ENCODE data around the gene ZNF841.

DNA sequence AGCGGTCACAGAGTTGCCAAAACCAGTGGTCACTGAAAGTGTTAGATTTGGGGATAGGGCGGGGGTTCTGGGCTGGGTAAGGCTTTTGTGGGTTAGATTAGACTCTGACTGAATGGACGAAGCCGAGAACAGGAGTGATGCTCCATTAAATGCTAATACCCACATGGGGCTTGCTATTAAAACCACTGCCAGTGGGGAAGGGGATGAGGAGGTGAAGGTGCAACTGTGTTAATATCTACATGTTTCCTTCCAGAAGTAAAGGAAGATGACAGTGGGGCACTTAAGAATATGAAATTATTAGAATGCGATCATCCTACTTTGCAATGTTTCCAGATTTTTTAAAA is 66.8 kb downstream of the ZNF841 start:
- TF ChIP-seq ARNT (IDR thresholded peaks at IDR 0.05): no peak
- TF ChIP-seq FOXA1 (IDR thresholded peaks at IDR 0.05): no peak
- TF ChIP-seq SP1 (IDR thresholded peaks at IDR 0.05): no peak
- TF ChIP-seq NFRKB (IDR thresholded peaks at IDR 0.05): no peak
- TF ChIP-seq FOXM1 (IDR thresholded peaks at IDR 0.05; ENCODE audit: borderline replicate concordance): no peak
- TF ChIP-seq L3MBTL2 (conservative IDR thresholded peaks at IDR 0.05): no peak
- no peak for TF ChIP-seq ZNF384 (IDR thresholded peaks at IDR 0.05)
- TF ChIP-seq CTBP1 (IDR thresholded peaks at IDR 0.05; ENCODE audit: borderline replicate concordance): no peak
- TF ChIP-seq BHLHE40 (IDR thresholded peaks at IDR 0.05; ENCODE audit: borderline replicate concordance): no peak
- TF ChIP-seq ELF4 (IDR thresholded peaks at IDR 0.05): no peak
- no peak for TF ChIP-seq TARDBP (IDR thresholded peaks at IDR 0.05)
- no peak for TF ChIP-seq LEF1 (IDR thresholded peaks at IDR 0.05; ENCODE audit: borderline replicate concordance)
